Hepatocyte (in vitro differentiated cells): ENCODE data around the gene ERMARD.

ENCODE experiments used
- EZH2 ChIP-seq: fragments of 200-600 bp; sonication (generic); IDR thresholded peaks from 2 replicates; pipeline ENCODE4 v1.6.1; 2016; ENCODE audit warnings: antibody characterized with exemption, mild to moderate bottlenecking, borderline replicate concordance
- EZH2phosphoT487 ChIP-seq: fragments of 200-600 bp; sonication (generic); IDR thresholded peaks from one replicate; pipeline ENCODE4 v1.6.1; 2018; ENCODE audit warnings: antibody characterized with exemption, mild to moderate bottlenecking, low read depth, moderate library complexity; ENCODE audit not compliant: unreplicated experiment, severe bottlenecking
- TF ChIP-seq, protein P1 (sequence below): fragments of 200-600 bp; sonication (generic); IDR thresholded peaks from 2 replicates; pipeline ENCODE4 v1.5.1; 2016; ENCODE audit warnings: antibody characterized with exemption, mild to moderate bottlenecking; ENCODE audit not compliant: poor library complexity

GRCh38 chr6:169755162-169755561, 3.7 kb downstream of the ERMARD start:
- TF ChIP-seq, protein P1, sequence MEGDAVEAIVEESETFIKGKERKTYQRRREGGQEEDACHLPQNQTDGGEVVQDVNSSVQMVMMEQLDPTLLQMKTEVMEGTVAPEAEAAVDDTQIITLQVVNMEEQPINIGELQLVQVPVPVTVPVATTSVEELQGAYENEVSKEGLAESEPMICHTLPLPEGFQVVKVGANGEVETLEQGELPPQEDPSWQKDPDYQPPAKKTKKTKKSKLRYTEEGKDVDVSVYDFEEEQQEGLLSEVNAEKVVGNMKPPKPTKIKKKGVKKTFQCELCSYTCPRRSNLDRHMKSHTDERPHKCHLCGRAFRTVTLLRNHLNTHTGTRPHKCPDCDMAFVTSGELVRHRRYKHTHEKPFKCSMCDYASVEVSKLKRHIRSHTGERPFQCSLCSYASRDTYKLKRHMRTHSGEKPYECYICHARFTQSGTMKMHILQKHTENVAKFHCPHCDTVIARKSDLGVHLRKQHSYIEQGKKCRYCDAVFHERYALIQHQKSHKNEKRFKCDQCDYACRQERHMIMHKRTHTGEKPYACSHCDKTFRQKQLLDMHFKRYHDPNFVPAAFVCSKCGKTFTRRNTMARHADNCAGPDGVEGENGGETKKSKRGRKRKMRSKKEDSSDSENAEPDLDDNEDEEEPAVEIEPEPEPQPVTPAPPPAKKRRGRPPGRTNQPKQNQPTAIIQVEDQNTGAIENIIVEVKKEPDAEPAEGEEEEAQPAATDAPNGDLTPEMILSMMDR, result no peak
- no peak for TF ChIP-seq EZH2
- no peak for TF ChIP-seq EZH2phosphoT487
